GM19372 (cell line): Measurements from ENCODE around the gene BMP10.
"Not testable (repeated sequence)": the region's sequence is repeated elsewhere in the genome, so short reads cannot be mapped to it uniquely, and the experiment has no call there.

Experiments used
- ATAC-seq: cut with Tn5 transposase; IDR thresholded peaks from one replicate; pipeline ENCODE4 v1.9.1; 2021; ENCODE audit warnings: mild to moderate bottlenecking, low read depth, moderate library complexity; ENCODE audit not compliant: unreplicated experiment

The BMP10 gene

DNA sequence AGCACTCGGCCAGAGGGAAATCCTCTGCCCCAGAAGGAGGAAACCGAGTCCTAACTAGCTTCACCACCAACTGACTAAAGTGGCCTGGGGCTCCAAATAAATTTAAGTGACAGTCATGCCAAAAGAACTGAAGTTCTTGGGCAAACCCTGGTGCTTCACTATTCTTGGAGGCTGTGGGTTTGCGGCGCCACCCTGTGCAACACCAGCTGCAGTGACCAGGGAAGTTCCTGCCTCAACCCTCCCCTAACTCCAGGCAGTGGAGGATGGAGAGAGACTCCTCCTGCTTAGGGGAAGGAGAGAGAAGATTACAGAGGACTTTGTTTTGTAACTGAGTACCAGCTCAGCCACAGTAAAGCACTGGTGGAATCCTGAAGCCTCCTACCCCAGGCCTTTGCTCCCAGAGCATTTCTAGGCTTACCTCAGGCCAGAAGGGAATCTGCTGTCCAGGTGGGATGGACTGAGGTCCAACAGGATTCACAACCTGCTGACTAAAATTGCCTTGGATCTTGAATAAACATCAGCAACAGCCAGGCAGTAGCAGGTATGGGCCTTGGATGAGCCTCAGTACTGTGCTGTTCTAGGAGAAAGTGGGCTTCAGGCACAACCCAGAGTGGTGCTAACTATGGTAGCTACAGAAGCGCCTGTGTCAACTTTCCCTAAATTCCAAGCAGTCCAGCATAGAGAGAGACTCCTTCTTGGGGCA, 29.4 kb upstream of the BMP10 start:
- ATAC-seq = no peak

DNA sequence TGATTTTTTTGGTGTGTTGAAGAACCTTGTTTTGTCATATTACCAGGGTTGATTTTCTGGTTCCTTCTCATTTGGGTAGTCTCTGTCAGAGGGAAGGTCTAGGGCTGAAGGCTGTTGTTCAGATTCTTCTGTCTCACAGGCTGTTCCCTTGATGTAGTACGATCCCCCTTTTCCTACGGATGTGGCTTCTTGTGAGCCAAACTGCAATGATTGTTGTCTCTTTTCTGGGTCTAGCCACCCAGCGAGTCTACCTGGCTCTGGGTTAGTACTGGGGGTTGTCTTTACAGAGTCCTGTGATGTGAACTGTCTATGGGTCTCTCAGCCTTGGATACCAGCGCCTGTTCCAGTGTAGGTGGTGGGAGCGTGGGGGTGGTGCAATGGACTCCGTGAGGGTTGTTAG, 24.8 kb upstream of the BMP10 start:
- not testable (repeated sequence) for ATAC-seq

DNA sequence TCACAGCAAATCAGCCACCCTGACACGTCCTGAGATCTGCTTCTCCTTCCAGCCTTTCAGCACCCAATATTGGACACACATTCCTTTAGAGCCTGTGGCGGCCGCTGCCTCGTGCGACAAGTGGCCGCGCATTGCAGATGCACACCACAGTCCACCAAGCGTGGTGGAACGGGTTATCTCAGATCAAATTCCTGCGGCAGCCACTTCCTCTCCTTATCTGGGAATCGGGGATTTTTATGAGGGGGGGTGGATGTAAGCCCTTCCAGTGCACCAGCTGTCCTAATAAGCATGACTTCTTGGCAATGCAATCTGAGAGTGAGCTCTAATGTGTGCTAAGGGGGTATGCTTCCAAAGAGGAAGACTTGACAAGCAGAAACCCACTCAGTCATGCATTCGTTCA, 18.3 kb upstream of the BMP10 start:
- ATAC-seq = no peak

GRCh38 chr2:68889021-68889420, 17.8 kb upstream of the BMP10 start:
- ATAC-seq = no peak

DNA sequence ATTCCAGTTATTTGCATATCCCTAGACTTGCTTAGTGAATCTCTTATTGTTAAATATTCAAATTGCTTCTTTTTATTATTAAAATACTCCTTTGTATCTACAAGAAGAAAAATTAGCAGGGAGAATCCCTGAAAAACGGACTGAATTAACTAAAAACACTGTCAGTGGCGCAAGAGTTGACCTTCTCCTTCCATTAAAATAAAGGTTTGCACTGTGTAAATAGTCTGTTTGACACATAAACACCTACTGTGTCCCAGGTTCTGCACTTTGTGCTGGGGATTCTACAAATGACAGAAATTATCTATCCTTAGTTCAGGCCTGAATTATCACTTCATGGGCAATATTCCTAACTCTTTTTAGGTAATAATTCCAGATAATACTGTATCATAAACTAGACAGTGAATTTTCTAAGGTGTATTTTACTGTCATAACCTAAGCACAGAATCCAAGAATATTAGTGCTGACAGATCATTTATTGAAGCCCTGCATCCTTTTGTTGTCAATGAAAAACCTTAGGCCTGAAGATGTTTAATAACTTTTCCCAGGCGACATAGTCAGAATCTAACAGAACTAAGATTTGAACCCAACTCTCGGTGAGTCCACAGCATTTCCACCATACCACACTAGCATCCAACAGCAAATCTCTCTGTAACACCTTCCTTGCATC, 17.0 kb upstream of the BMP10 start:
- no peak for ATAC-seq

DNA sequence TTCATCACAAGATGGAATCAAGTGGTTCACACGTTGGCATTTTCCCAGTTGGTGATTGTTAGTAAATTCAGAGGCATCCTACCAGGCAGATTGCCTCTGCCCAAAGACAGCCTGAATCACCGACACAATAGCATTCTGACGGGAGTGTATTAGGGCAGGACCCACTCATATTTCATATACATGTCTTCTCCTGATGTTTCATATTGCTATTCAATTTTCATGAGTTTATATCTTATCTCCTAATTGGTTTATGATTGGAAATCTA, 14.5 kb upstream of the BMP10 start:
- no peak for ATAC-seq

GRCh38 chr2:68885074-68885810, 14.0 kb upstream of the BMP10 start:
- ATAC-seq = no peak

DNA sequence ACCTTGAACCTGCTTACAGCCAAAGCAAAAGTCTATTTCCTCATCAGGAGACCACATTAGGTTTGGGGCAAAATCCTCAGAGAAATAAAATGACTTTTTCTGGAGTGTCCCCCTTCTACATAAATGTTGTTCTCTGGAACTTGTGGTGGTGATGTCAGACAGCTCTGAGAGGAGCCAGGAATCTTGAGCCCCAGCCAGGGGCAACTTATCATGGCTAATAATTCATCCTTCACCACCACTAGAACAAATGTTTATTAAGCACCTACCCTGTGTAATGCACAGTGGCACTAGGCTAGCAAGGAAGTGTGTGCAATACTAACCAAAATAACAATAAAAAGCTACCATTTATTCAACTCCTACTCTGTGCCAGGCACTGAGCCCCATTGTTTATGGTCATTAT, 9.0 kb upstream of the BMP10 start:
- no peak for ATAC-seq

- ATAC-seq = no peak
Observed at GRCh38 chr2:68879296-68879695, 8.1 kb upstream of the BMP10 start.

DNA sequence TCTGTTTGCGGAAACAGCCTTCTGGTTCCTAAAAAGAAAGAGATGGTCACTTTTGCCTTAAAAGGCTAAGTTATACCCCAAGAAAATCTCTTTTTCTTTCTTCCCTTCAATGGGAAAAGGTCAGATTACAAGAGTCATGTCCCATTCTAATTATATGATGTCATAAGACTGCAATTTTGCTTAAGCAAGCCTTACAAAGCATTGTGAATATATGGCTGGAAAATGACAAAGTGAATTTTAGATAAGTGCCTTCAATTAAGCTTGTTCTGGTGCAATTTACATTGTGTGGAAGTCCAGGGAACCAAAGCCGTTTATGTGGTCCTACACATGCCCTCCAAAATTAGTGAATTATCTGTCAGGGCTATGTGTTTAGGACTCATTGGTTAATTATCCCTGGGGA, 7.6 kb upstream of the BMP10 start:
- no peak for ATAC-seq

DNA sequence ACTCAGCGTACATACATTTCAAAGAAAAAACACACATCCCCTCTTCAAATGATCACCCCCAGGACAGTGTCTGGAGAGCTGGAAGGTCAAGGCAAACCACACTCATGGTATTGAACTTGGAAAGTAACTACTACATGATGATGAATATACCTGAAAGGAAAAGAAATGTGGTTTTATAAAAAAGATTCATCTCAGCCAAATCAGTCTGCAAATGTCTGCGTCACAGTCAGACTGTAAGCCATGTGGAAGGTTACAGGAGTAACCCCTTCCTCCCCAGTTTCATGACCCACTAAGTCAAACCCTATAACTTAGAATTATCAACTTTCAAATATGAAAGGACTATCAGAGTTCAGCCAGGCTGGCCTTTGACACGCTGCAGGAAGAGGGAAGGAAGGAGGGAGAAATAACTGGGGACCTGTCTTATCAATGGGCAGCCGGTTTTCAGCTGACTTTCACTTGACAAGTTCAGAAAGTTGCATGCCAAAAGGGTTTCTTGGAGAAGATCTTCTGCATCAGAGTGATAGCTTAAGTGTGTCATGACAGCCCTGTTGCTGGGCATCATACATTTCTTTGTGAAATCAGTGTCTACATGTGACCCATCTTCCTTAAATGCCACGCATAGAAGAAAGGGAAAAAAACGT, 7.0 kb upstream of the BMP10 start:
- no peak for ATAC-seq

DNA sequence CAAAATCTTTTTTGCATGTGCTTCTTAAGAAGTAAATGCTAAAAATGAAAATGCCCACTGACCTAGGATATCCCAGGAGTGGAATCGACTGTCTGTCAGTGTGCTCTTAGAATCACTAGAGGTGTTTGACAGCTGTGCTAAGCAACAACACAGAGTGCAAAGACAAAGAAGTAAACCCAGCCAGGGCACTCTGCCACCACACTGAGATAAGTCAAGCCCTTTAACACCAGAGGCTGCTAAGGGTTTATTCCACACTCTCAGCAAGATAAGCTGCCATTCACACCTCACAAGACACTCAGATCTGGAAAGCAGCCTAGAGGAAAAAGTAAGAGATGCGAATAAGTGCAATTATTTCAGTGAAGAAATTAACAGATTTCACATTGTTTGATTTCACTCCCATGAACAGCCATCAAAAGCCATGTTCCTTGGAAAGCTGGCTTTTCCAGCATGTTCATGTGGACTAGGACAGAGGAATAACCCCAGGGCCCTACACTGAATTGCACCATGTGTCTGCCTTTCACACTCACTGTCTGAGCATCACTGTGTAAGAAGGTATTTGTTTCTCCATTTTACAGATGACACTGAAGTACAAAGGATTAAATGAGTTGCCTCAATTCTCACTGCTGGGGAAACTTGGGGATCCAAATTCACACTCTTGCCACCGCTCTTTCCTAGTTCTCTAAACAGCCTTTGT, 6.0 kb upstream of the BMP10 start:
- ATAC-seq = no peak

DNA sequence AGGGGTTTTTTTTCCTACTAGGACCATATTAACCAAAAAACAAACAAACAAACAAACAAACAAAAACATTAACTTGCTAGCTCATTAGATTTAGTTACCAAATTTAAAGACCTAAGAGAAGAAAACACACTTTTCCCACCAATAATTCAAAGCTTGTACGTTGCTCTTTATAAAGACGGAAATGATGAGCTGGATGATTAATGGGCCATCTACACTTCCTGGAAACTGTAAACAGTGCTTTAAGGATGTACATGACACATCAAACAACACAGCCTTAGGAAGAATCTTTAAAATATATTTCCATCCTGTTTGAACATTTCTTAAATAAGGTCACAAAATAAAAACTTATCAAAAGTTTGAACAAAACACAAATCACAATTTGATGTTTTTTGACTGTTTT, 982 bp downstream of the BMP10 start:
- no peak for ATAC-seq

DNA sequence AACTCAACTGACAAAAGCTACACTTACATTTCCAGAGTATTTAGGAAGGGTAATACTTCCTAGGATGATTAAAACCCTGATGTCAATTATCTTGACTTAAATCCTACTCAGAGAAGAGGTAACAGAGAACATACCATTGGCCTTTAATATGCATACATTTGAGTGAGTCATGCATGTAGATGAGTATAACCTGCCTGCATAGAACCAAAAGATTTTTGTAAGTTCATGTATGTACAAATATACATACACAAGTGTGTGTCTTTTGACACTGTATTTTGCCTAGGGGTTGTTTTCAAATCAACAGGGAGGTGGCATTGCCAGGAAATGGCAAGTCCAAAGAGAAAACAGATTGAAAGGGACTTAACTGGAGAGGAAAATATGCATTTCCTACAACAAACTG, 6.1 kb downstream of the BMP10 start:
- no peak for ATAC-seq

DNA sequence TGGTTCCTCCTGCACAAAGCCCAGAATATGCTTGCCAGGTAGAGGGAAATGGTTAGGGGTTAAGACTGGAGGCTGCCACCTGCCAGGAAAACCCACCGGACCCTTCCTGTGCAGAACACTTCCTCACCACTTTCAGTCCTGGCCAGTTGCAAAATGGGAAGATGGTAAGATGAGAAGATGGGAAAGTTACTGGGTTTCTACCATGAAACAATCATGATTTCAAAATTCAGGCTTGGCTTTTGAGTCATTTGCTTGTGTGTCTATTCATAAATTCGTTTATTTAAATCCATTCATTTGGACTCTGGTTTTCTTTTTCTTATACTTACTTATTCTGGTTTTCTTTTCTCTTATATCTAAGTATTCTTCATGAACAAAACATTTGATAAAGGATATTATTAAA, 7.2 kb downstream of the BMP10 start:
- ATAC-seq = no peak

- no peak for ATAC-seq
Observed at GRCh38 chr2:68862889-68863288, 8.3 kb downstream of the BMP10 start.

GRCh38 chr2:68861330-68861729, 9.9 kb downstream of the BMP10 start:
- no peak for ATAC-seq

GRCh38 chr2:68860111-68860510, 11.1 kb downstream of the BMP10 start:
- no peak for ATAC-seq

DNA sequence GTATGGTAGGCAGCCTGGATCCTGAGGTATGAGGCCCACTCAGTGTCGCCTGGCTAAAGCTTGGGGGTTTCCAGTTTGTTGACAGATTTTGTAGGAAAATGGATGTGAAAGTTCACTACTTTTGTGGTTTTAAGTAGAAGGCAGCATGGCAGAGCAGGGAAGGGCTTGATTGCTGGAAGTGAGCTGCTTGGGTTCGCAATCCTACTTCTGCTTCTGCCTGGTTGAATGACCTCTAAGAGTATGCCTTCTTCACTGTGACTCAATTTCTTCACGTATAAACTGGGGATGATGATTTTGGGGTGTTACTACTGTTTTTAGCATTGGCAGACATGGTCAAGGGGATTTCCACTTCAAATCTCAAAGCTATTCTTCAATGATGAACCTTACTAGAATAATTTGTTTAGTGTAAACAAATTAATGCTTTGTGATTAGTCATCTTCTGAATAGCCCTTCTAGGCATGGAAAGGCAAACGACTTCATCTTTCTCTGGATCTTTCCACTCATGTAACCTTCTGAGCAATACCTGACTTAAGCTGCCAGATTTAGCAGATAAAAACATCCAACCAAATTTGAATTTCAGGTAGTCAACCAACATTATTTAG, 13.2 kb downstream of the BMP10 start:
- ATAC-seq = no peak

GRCh38 chr2:68857202-68857845, 13.9 kb downstream of the BMP10 start:
- no peak for ATAC-seq
